Kidney epithelial cell (primary cell): ENCODE data around the gene ABCB6. TPM values are rescaled to one million over a fixed set of nuclear protein-coding genes. Genes with fewer than 3 reads are reported as not detected.

ENCODE experiments used
- DNase-seq: peaks from one replicate; pipeline ENCODE4 v3.0.0-alpha.2; 2010; ENCODE audit warnings: low read depth
- H3K27me3 ChIP-seq: 2 replicates; pipeline ENCODE4 v1.6.0; 2011; ENCODE audit warnings: low read length; ENCODE audit not compliant: control insufficient read depth, insufficient read depth
- H3K36me3 ChIP-seq: 2 replicates; pipeline ENCODE4 v1.5.1; 2011; ENCODE audit warnings: low read length; ENCODE audit not compliant: control insufficient read depth, insufficient read depth
- H3K4me3 ChIP-seq: 2 replicates; pipeline ENCODE4 v1.5.1; 2011; ENCODE audit warnings: low read depth, mild to moderate bottlenecking, control low read depth, low read length
- CTCF ChIP-seq: IDR thresholded peaks from 2 replicates; pipeline ENCODE4 v1.5.1; 2011; ENCODE audit warnings: mild to moderate bottlenecking, moderate library complexity, low read length, control low read depth, inconsistent platforms; ENCODE audit not compliant: insufficient read depth, poor library complexity, severe bottlenecking
- total RNA-seq: library from RNA; depleted of rRNA; stranded (reverse); fragments of >200 nt; gene quantifications from 2 replicates; pipeline ENCODE4 v1.2.3, GENCODE V29; 2015

Gene ABCB6
- total RNA-seq, 1 donor from 2014 or later: 5.8 TPM

- Histone ChIP-seq H3K4me3 (no peak overlapping the region), H3K36me3 (no peaks in the 10 kb centered on the region), H3K27me3 (no peaks in the 10 kb centered on the region)
- TF ChIP-seq CTCF: no peak
- DNase-seq: no peak
Observed at GRCh38 chr2:219168932-219169331, 49.8 kb downstream of the ABCB6 start.

- Histone ChIP-seq H3K36me3 (no peaks in the 10 kb centered on the region), H3K27me3 (no peaks in the 10 kb centered on the region), H3K4me3 (no peak overlapping the region)
- TF ChIP-seq CTCF: no peak
- no peak for DNase-seq
Observed at GRCh38 chr2:219168526-219168925, 50.2 kb downstream of the ABCB6 start.

- H3K36me3 ChIP-seq: no peaks in the 10 kb centered on the region
- no peaks in the 10 kb centered on the region for H3K27me3 ChIP-seq
- no peak for DNase-seq
- H3K4me3 ChIP-seq: no peak overlapping the region
- no peak for TF ChIP-seq CTCF
Observed at GRCh38 chr2:219167997-219168396, 50.8 kb downstream of the ABCB6 start.

GRCh38 chr2:219165058-219165911, 53.5 kb downstream of the ABCB6 start:
- no peak for DNase-seq
- TF ChIP-seq CTCF: no peak
- no peaks in the 10 kb centered on the region for H3K27me3 ChIP-seq
- no peaks in the 10 kb centered on the region for H3K36me3 ChIP-seq
- no peak overlapping the region for H3K4me3 ChIP-seq

- Histone ChIP-seq H3K4me3 (no peak overlapping the region), H3K27me3 (no peaks in the 10 kb centered on the region), H3K36me3 (no peaks in the 10 kb centered on the region)
- no peak for DNase-seq
- no peak for TF ChIP-seq CTCF
Observed at GRCh38 chr2:219163156-219163555, 55.6 kb downstream of the ABCB6 start.

- H3K4me3 ChIP-seq: peak overlapping the region; percentile 82
- no peaks in the 10 kb centered on the region for H3K27me3 ChIP-seq
- no peaks in the 10 kb centered on the region for H3K36me3 ChIP-seq
- DNase-seq: no peak
- TF ChIP-seq CTCF: no peak
Observed at GRCh38 chr2:219161097-219161496, 57.7 kb downstream of the ABCB6 start.
